Fibroblast of lung (primary cell): ENCODE results near the gene SFR1. TPM values are rescaled to one million over a fixed set of nuclear protein-coding genes. Genes with fewer than 3 reads are reported as not detected.

Source experiments
- DNase-seq, 2 donors: peaks; one replicate each; pipeline versions ENCODE4 v3.0.0 to v3.0.0-alpha.2; 2010; ENCODE audit warnings: low read depth in 2 of 2
- H2AFZ ChIP-seq: 2 replicates; pipeline ENCODE4 v1.5.1; 2012; ENCODE audit warnings: low read length, control low read depth, inconsistent platforms
- H3K27ac ChIP-seq: 2 replicates; pipeline ENCODE4 v1.5.1; 2011; ENCODE audit warnings: low read length, control low read depth; ENCODE audit not compliant: insufficient read depth
- H3K27me3 ChIP-seq: 2 replicates; pipeline ENCODE4 v1.5.1; 2011; ENCODE audit warnings: mild to moderate bottlenecking, low read length; ENCODE audit not compliant: control insufficient read depth, insufficient read depth
- H3K36me3 ChIP-seq: 2 replicates; pipeline ENCODE4 v1.5.1; 2011; ENCODE audit warnings: low read length; ENCODE audit not compliant: control insufficient read depth, insufficient read depth
- H3K4me1 ChIP-seq: 2 replicates; pipeline ENCODE4 v1.5.1; 2011; ENCODE audit warnings: low read length; ENCODE audit not compliant: control insufficient read depth, insufficient read depth; ENCODE audit errors: extremely low read depth
- H3K4me2 ChIP-seq: 2 replicates; pipeline ENCODE4 v1.5.1; 2011; ENCODE audit warnings: low read length, control low read depth; ENCODE audit not compliant: insufficient read depth; ENCODE audit errors: extremely low read depth
- H3K4me3 ChIP-seq, 4 experiments: fragments of 200-600 bp in 1 of 4; sonication (generic) in 1 of 4; replicated peaks in 1 of 4; 2 replicates each; pipeline ENCODE4 v1.5.1; 2011 to 2016; ENCODE audit warnings: low read length in 4 of 4, low read depth in 3 of 4, mild to moderate bottlenecking in 3 of 4, control low read depth in 2 of 4, inconsistent platforms in 1 of 4, mixed read lengths in 1 of 4; ENCODE audit not compliant: insufficient read depth in 1 of 4; ENCODE audit errors: control extremely low read depth in 1 of 4
- H3K79me2 ChIP-seq: 2 replicates; pipeline ENCODE4 v1.5.1; 2012; ENCODE audit warnings: mild to moderate bottlenecking, low read length, inconsistent platforms; ENCODE audit not compliant: control insufficient read depth, insufficient read depth
- H3K9ac ChIP-seq: 2 replicates; pipeline ENCODE4 v1.5.1; 2011; ENCODE audit warnings: mild to moderate bottlenecking, low read length, control low read depth; ENCODE audit not compliant: insufficient read depth
- H3K9me3 ChIP-seq: 2 replicates; pipeline ENCODE4 v1.5.1; 2012; ENCODE audit warnings: low read depth, low read length; ENCODE audit not compliant: control insufficient read depth, insufficient read depth
- H4K20me1 ChIP-seq: 2 replicates; pipeline ENCODE4 v1.5.1; 2011; ENCODE audit warnings: low read length; ENCODE audit not compliant: control insufficient read depth, insufficient read depth; ENCODE audit errors: extremely low read depth
- EZH2 ChIP-seq: IDR thresholded peaks from 2 replicates; pipeline ENCODE4 v1.5.1; 2012; ENCODE audit warnings: low read length, control low read depth, mild to moderate bottlenecking; ENCODE audit errors: missing control alignments
- polyA plus RNA-seq, 2 donors: library from polyadenylated mRNA; depleted of rRNA in 1 of 2; stranded (reverse) in 1 of 2; unstranded in 1 of 2; fragments of >200 nt; gene quantifications; 2 replicates each; pipeline ENCODE4 v1.2.1, GENCODE V29; 2011 to 2012; ENCODE audit warnings: missing spikeins in 1 of 2
- total RNA-seq: library from RNA; depleted of rRNA; stranded (reverse); fragments of >200 nt; gene quantifications from 2 replicates; pipeline ENCODE4 v1.2.1, GENCODE V29; 2014
- TF ChIP-seq, protein P1 (sequence below), 2 donors: IDR thresholded peaks in 1 of 2; conservative IDR thresholded peaks in 1 of 2; 1 replicate in 1 of 2; 2 replicates in 1 of 2; pipeline ENCODE4 v1.5.1; 2011 to 2012; ENCODE audit warnings: low read length in 2 of 2, control low read depth in 1 of 2, inconsistent platforms in 1 of 2, low read depth in 1 of 2, mild to moderate bottlenecking in 1 of 2

Gene SFR1
- total and polyA plus RNA-seq, 2 donors (not counting 1 experiment from before 2014, with no cell fraction given) = 5.2 to 5.4 TPM

DNA sequence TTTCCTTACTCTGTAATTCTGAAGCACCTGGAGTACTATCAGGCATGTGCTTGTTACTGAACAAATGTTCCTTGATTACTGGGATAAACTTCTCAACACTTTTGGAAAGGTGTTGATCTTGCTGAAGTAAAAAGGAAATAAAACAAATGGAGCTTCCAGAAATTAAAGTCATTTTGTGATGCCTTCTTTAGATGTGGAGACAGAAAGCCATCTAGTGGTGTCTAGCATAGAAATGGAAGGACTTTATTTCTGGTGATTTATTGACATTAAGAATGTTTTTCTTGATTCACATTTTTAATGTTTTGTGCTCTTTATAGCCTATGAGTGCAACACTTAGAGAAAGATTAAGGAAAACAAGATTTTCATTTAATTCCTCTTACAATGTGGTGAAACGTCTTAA lies 1.4 kb downstream of the SFR1 start:
- H3K4me2 ChIP-seq = peak overlapping the region; percentile 37
- peak in 1 of 2 donors; percentile 50 for DNase-seq
- no peak overlapping the region for H2AFZ ChIP-seq
- TF ChIP-seq EZH2 = no peak
- TF ChIP-seq, protein P1, sequence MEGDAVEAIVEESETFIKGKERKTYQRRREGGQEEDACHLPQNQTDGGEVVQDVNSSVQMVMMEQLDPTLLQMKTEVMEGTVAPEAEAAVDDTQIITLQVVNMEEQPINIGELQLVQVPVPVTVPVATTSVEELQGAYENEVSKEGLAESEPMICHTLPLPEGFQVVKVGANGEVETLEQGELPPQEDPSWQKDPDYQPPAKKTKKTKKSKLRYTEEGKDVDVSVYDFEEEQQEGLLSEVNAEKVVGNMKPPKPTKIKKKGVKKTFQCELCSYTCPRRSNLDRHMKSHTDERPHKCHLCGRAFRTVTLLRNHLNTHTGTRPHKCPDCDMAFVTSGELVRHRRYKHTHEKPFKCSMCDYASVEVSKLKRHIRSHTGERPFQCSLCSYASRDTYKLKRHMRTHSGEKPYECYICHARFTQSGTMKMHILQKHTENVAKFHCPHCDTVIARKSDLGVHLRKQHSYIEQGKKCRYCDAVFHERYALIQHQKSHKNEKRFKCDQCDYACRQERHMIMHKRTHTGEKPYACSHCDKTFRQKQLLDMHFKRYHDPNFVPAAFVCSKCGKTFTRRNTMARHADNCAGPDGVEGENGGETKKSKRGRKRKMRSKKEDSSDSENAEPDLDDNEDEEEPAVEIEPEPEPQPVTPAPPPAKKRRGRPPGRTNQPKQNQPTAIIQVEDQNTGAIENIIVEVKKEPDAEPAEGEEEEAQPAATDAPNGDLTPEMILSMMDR (conservative IDR thresholded peaks at IDR 0.05 in 1 of 2, IDR thresholded peaks at IDR 0.05 in 1 of 2; ENCODE audit: low read depth in 1 of 2, low read length in 2 of 2) = peak; percentile 40 to 46
- H3K27ac ChIP-seq = no peak overlapping the region
- H3K9ac ChIP-seq = no peak overlapping the region
- H3K36me3 ChIP-seq = no peaks in the 10 kb centered on the region
- no peaks in the 10 kb centered on the region for H4K20me1 ChIP-seq
- no peaks in the 10 kb centered on the region for H3K9me3 ChIP-seq
- H3K4me1 ChIP-seq = peaks cover 5% of the 10 kb centered on the region
- no peaks in the 10 kb centered on the region for H3K79me2 ChIP-seq
- no peak overlapping the region for H3K4me3 ChIP-seq
- H3K27me3 ChIP-seq = no peaks in the 10 kb centered on the region

DNA sequence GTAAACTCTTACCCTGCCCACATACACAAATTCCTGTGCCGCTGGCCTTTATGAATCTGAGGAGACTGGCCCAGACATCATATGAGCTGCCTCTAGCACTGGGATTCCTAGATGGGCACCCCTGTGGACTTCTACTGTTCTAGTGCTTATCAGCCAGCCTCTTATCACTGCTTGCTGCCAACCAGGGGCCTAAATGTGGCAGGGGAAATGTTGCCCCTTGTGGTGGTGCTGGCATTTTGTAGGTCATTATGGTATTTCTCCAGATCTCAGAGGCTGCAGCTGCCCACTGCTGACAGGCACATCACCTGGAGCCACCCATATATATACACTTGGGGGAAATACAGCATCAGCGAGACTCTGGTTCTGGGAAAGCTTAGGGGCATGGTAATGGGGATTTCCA lies 5.4 kb downstream of the SFR1 start:
- Histone ChIP-seq H3K27me3 (no peaks in the 10 kb centered on the region), H3K9ac (no peak overlapping the region), H3K4me2 (no peak overlapping the region), H4K20me1 (no peaks in the 10 kb centered on the region), H2AFZ (no peak overlapping the region), H3K27ac (no peak overlapping the region), H3K79me2 (no peaks in the 10 kb centered on the region), H3K4me1 (peaks cover 2% of the 10 kb centered on the region), H3K4me3 (no peak overlapping the region), H3K9me3 (no peaks in the 10 kb centered on the region), H3K36me3 (no peaks in the 10 kb centered on the region)
- TF ChIP-seq, protein P1 (conservative IDR thresholded peaks at IDR 0.05 in 1 of 2, IDR thresholded peaks at IDR 0.05 in 1 of 2; ENCODE audit: low read depth in 1 of 2, low read length in 2 of 2) = peak in 1 of 2 donors; percentile 21
- no peak for TF ChIP-seq EZH2
- DNase-seq = no peak

DNA sequence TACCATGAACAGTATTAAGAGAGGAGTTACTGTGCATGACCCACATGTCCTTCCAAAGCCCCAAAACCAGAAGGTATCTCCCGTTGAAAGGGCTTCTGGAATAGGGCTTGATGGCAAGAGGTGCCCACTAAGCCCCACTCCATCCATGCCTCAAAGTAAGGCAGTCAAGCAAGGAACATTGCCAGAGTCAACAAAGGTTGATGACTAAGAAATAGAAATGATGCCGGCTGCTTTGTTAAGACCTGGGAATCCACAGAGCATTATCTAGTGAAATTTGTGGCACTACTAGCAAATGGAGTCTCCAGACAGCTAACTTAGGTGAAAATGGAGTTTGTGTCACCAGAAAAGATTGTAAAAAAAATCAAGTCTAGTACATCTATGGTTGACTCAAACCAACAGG lies 6.2 kb downstream of the SFR1 start:
- H3K4me3 ChIP-seq = no peak overlapping the region
- no peak overlapping the region for H3K27ac ChIP-seq
- DNase-seq = peak in 1 of 2 donors; percentile 48
- no peak overlapping the region for H2AFZ ChIP-seq
- TF ChIP-seq EZH2 = no peak
- no peak overlapping the region for H3K4me2 ChIP-seq
- H3K27me3 ChIP-seq = no peaks in the 10 kb centered on the region
- no peaks in the 10 kb centered on the region for H3K36me3 ChIP-seq
- peaks cover 1% of the 10 kb centered on the region for H3K4me1 ChIP-seq
- H3K9me3 ChIP-seq = no peaks in the 10 kb centered on the region
- H4K20me1 ChIP-seq = no peaks in the 10 kb centered on the region
- H3K9ac ChIP-seq = no peak overlapping the region
- H3K79me2 ChIP-seq = no peaks in the 10 kb centered on the region
